Breast epithelium (tissue), 3 donors: ENCODE results near the gene GRM1.

Source experiments
- POLR2A ChIP-seq: fragments of 450-650 bp; IDR thresholded peaks from one replicate; pipeline ENCODE4 v1.6.1; 2016; ENCODE audit warnings: antibody characterized with exemption, mild to moderate bottlenecking, moderate library complexity
- POLR2AphosphoS5 ChIP-seq, 3 donors: sonication (generic); formaldehyde crosslinking; IDR thresholded peaks; one replicate each; pipeline ENCODE4 v1.6.1; 2017; ENCODE audit warnings: antibody characterized with exemption in 3 of 3
- TF ChIP-seq, protein P1 (sequence below), 3 donors: fragments of 450-650 bp; IDR thresholded peaks; one replicate each; pipeline ENCODE4 v1.5.1; 2016 to 2017; ENCODE audit warnings: antibody characterized with exemption in 3 of 3, mild to moderate bottlenecking in 3 of 3, moderate library complexity in 3 of 3

DNA sequence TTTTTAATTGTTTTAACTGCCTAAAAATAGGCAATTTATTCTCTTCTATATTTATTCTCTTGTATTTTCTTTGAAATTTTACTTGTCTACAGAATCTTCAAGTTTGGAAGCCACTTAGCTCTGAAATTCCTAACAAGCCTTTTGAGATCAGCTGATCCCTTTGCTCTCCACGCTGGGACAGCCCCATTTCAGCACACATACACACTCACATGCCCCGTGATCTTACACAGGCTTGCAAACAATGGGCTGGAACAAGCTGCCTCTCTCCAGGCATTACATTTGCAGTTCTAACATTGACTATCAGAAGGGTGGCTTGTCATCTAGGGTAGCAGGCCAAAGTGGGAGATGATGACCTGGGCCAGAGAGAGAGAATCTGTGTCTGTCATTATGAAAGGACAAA, 452.7 kb downstream of the GRM1 start:
- TF ChIP-seq POLR2A = no peak
- TF ChIP-seq, protein P1, sequence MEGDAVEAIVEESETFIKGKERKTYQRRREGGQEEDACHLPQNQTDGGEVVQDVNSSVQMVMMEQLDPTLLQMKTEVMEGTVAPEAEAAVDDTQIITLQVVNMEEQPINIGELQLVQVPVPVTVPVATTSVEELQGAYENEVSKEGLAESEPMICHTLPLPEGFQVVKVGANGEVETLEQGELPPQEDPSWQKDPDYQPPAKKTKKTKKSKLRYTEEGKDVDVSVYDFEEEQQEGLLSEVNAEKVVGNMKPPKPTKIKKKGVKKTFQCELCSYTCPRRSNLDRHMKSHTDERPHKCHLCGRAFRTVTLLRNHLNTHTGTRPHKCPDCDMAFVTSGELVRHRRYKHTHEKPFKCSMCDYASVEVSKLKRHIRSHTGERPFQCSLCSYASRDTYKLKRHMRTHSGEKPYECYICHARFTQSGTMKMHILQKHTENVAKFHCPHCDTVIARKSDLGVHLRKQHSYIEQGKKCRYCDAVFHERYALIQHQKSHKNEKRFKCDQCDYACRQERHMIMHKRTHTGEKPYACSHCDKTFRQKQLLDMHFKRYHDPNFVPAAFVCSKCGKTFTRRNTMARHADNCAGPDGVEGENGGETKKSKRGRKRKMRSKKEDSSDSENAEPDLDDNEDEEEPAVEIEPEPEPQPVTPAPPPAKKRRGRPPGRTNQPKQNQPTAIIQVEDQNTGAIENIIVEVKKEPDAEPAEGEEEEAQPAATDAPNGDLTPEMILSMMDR (IDR thresholded peaks at IDR 0.05) = no peak
- no peak for TF ChIP-seq POLR2AphosphoS5 (IDR thresholded peaks at IDR 0.05)
